Spleen (tissue), 11 donors: ENCODE measurements around the gene MPO. TPM values are rescaled to one million over a fixed set of nuclear protein-coding genes. Genes with fewer than 3 reads are reported as not detected.

Source experiments
- DNase-seq: peaks from one replicate; pipeline ENCODE4 v3.0.0-alpha.2; 2020
- H3K27ac ChIP-seq, 8 donors: fragments of 200-600 bp; sonication (generic) in 7 of 8; 1 replicate in 4 of 8; 2 replicates in 4 of 8; pipeline versions ENCODE4 v1.5.0 to v1.8.0; 2016 to 2021; ENCODE audit warnings: inconsistent platforms in 4 of 8, mild to moderate bottlenecking in 4 of 8, moderate library complexity in 1 of 8
- H3K27me3 ChIP-seq, 7 donors: fragments of 200-600 bp; sonication (generic) in 6 of 7; replicated peaks in 1 of 7; 1 replicate in 4 of 7; 2 replicates in 3 of 7; pipeline versions ENCODE4 v1.5.0 to v1.8.0; 2016 to 2021; ENCODE audit warnings: inconsistent platforms in 3 of 7, mild to moderate bottlenecking in 1 of 7
- H3K36me3 ChIP-seq, 6 donors: fragments of 200-600 bp; sonication (generic) in 5 of 6; 1 replicate in 4 of 6; 2 replicates in 2 of 6; pipeline versions ENCODE4 v1.5.0 to v1.8.0; 2016 to 2021; ENCODE audit warnings: inconsistent platforms in 2 of 6
- H3K4me1 ChIP-seq, 6 donors: fragments of 200-600 bp; sonication (generic) in 5 of 6; 1 replicate in 3 of 6; 2 replicates in 3 of 6; pipeline versions ENCODE4 v1.5.0 to v1.8.0; 2016 to 2021; ENCODE audit warnings: inconsistent platforms in 3 of 6
- H3K4me3 ChIP-seq, 8 donors: fragments of 200-600 bp; sonication (generic) in 7 of 8; 1 replicate in 4 of 8; 2 replicates in 4 of 8; pipeline versions ENCODE4 v1.5.0 to v1.8.0; 2016 to 2021; ENCODE audit warnings: inconsistent platforms in 4 of 8, mild to moderate bottlenecking in 4 of 8, moderate library complexity in 2 of 8
- H3K9me3 ChIP-seq, 8 donors: fragments of 200-600 bp; sonication (generic) in 7 of 8; 1 replicate in 4 of 8; 2 replicates in 4 of 8; pipeline versions ENCODE4 v1.5.0 to v1.8.0; 2016 to 2021; ENCODE audit warnings: inconsistent platforms in 4 of 8
- CTCF ChIP-seq, 11 experiments: fragments of 200-600 bp in 7 of 11; fragments of 450-650 bp in 4 of 11; sonication (generic) in 4 of 11; IDR thresholded peaks in 8 of 11; conservative IDR thresholded peaks in 3 of 11; 1 replicate in 7 of 11; 2 replicates in 4 of 11; pipeline versions ENCODE4 v1.4.0 to v1.8.0; 2016 to 2021; ENCODE audit warnings: antibody characterized with exemption in 11 of 11, inconsistent platforms in 4 of 11, mild to moderate bottlenecking in 1 of 11
- POLR2A ChIP-seq, 3 donors: fragments of 450-650 bp; IDR thresholded peaks; one replicate each; pipeline ENCODE4 v1.5.1; 2017; ENCODE audit warnings: antibody characterized with exemption in 3 of 3, mild to moderate bottlenecking in 1 of 3
- POLR2AphosphoS5 ChIP-seq, 3 donors: sonication (generic); formaldehyde crosslinking; IDR thresholded peaks; one replicate each; pipeline ENCODE4 v1.5.1; 2017; ENCODE audit warnings: antibody characterized with exemption in 3 of 3
- WGBS, 5 donors: extraction: QIAGEN DNeasy Blood & Tissue Kit in 3 of 5; methylation state at CpG; one replicate each; pipeline versions ENCODE4 v1.1.5 to v1.1.7; 2013 to 2018; 5-methylcytosine and 5-hydroxymethylcytosine counted together
- intact Hi-C: fragments of 100-400 bp; cut with DNase I; formaldehyde crosslinking; loops from one replicate; pipeline ENCODE4 v1.15.0; 2023; ENCODE audit warnings: low total_unique reads
- polyA plus RNA-seq, 3 donors: library from polyadenylated mRNA; stranded (reverse); fragments of 200-250 nt; gene quantifications; one replicate each; pipeline ENCODE4 v1.2.1, GENCODE V29; 2013
- total RNA-seq, 7 donors: library from RNA; depleted of rRNA in 3 of 7; stranded (reverse); fragments of >200 nt in 3 of 7; fragmentation: NEBNext Ultra II Directional in 4 of 7; extraction: Animal tissue kit (Norgen Biotek cat#: 25700) in 4 of 7; gene quantifications; one replicate each; pipeline versions ENCODE4 v1.1.0 to v1.2.1, GENCODE V29; 2016 to 2021
- donor health status: healthy with polysubstance abuse.
- donor health status: DM: no; HTN: no; CAD: no; lungs with moderate emphysema.
- donor health status: DM: no; HTN: no; CAD: no.
- donor health status: Bipolar disorder and iron deficiency.
- donor health status: healthy.
- donor health status: DM: no; HTN: no; CAD: no.
- donor health status: DM: yes; HTN: yes; CAD: no.

Gene MPO
- total and polyA plus RNA-seq, 10 donors, result 0.52 to 75.7 (median 12.0) TPM

- Histone ChIP-seq H3K27ac (no peak overlapping the region), H3K36me3 (peaks cover 0 to 29% (median 0%) of the 10 kb centered on the region in 6 donors), H3K4me3 (no peak overlapping the region), H3K4me1 (peaks cover 0 to 36% (median 16%) of the 10 kb centered on the region in 6 donors), H3K27me3 (peaks cover 0 to 6% (median 4%) of the 10 kb centered on the region in 7 donors), H3K9me3 (no peaks in the 10 kb centered on the region)
- TF ChIP-seq CTCF (IDR thresholded peaks at IDR 0.05 in 8 of 11, conservative IDR thresholded peaks at IDR 0.05 in 3 of 11), result no peak
- TF ChIP-seq POLR2A (IDR thresholded peaks at IDR 0.05), result no peak
- TF ChIP-seq POLR2AphosphoS5 (IDR thresholded peaks at IDR 0.05), result no peak
- intact Hi-C loops, result loop anchor here (10.0 kb wide), 1 partner anchor 95 kb away; the partner anchor contains the start of gene RNF43
- WGBS, 5 donors, result 86 to 92% (median 88%) methylated on average over 22 to 25 of the region's 25 CpGs
- peak; percentile 69 for DNase-seq
These were observed 38.7 kb upstream of the MPO start for GRCh38 chr17:58319173-58320162.

- peaks cover 0 to 28% (median 11%) of the 10 kb centered on the region in 6 donors for H3K4me1 ChIP-seq
- H3K36me3 ChIP-seq, result peaks cover 0 to 29% (median 0%) of the 10 kb centered on the region in 6 donors
- peak overlapping the region in 3 of 8 donors; percentile 27 to 70 (median 60) for H3K27ac ChIP-seq
- no peaks in the 10 kb centered on the region for H3K27me3 ChIP-seq
- no peaks in the 10 kb centered on the region for H3K9me3 ChIP-seq
- TF ChIP-seq POLR2AphosphoS5 (IDR thresholded peaks at IDR 0.05) (no peak), CTCF (IDR thresholded peaks at IDR 0.05 in 8 of 11, conservative IDR thresholded peaks at IDR 0.05 in 3 of 11) (no peak), POLR2A (IDR thresholded peaks at IDR 0.05) (no peak)
- intact Hi-C loops, result loop anchor here (10.0 kb wide), 1 partner anchor 96 kb away; the partner anchor contains the start of gene RNF43
- WGBS, 5 donors, result 80 to 89% (median 84%) methylated on average over 6 to 7 of the region's 7 CpGs
- peak; percentile 48 for DNase-seq
- H3K4me3 ChIP-seq, result no peak overlapping the region
These were observed 38.0 kb upstream of the MPO start for GRCh38 chr17:58318627-58319172.

DNA sequence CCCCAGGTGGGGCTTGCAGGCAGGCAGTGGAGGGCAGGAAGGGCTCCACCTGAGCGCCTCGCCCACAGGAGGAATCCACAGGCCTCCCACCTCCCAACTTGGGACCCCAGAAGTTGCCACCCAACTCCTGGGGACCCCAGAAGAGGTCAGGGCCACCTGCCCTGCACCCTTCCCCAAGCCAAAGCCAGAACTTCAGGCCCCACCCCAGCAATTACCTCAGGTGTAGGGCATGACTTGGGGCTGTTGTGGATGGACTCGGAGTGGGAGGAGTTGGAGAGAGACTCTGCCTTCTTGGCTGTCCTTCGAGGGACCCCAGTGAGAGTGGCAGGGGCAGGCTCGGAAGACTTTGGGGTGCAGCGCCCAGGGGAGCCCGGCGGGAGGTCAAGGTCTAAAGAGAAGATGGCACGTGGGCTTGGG lies 37.3 kb upstream of the MPO start:
- Histone ChIP-seq H3K36me3 (peaks cover 0 to 29% (median 0%) of the 10 kb centered on the region in 6 donors), H3K4me1 (peaks cover 0 to 22% (median 10%) of the 10 kb centered on the region in 6 donors), H3K27ac (peak overlapping the region in 7 of 8 donors; percentile 33 to 79 (median 60)), H3K4me3 (no peak overlapping the region), H3K9me3 (no peaks in the 10 kb centered on the region), H3K27me3 (no peaks in the 10 kb centered on the region)
- TF ChIP-seq POLR2A (IDR thresholded peaks at IDR 0.05), result no peak
- TF ChIP-seq CTCF (IDR thresholded peaks at IDR 0.05 in 8 of 11, conservative IDR thresholded peaks at IDR 0.05 in 3 of 11), result no peak
- no peak for TF ChIP-seq POLR2AphosphoS5 (IDR thresholded peaks at IDR 0.05)
- peak; percentile 80 for DNase-seq
- WGBS, 5 donors, result 91 to 97% (median 95%) methylated on average over 8 to 9 of the region's 9 CpGs
- intact Hi-C loops, result loop anchor here (10.0 kb wide), 1 partner anchor 97 kb away; the partner anchor contains the start of gene RNF43
